HS-27A (cell line): ENCODE measurements around the gene INPP1.

Experiments
- DNase-seq: peaks from one replicate; pipeline ENCODE4 v3.0.0-alpha.2; 2012; ENCODE audit warnings: low read depth, missing footprints

Gene INPP1

DNA sequence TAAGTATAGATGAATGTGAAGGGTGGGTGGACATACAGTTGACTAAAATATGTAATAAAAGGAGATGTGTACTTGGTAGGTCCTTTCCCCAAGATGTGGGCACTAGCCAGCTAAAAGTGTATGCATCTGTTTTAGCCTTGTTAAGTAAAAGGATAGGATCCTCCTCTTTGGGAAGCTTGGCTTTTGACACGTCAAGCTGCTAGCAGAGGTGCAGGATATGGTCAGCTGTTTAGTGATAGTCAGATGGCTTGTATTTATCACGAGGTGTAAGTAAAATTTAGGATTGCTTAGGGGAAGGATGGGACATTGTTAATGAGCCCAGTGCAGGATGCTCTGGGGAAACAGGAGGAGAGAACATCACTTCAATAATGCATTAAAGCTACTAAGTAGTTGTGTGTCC lies 66.2 kb downstream of the INPP1 start:
- no peak for DNase-seq

DNA sequence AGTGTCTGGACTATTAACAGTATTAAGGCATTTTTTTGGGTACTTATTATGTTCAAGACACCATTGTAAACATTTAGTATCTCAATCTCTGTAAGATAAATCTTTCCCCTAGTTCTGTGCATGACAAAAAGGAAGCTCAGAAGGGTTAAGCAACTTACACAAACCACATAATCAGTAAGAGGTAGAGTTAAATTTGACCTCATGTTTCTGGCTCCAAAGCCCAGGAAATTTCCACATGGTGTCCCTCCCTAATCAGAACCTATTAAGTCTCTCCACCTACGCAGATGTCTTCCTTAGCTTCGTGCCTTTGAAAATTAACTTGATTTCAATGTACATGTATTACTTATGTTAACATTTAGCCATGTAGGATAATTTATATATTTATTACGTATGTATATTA lies 66.8 kb downstream of the INPP1 start:
- DNase-seq = no peak

DNA sequence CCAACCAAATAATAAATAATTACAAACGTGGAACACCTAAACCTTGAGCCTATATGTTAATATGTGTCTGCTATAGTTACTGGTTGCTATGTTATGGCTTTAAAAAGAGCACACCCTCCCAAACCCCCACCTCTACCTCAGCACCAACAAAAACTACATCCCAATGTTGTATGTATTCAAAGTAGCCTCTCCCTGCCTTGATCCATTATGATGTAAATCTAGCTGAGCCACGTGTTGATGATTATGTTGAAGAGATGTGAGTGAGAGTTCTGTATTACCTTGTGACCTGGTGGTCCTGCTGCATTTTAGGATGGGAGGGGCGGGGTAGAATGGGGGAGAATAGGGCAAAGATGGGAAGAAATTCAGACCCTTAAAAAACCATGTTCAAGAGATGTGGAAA lies 69.6 kb downstream of the INPP1 start:
- no peak for DNase-seq

DNA sequence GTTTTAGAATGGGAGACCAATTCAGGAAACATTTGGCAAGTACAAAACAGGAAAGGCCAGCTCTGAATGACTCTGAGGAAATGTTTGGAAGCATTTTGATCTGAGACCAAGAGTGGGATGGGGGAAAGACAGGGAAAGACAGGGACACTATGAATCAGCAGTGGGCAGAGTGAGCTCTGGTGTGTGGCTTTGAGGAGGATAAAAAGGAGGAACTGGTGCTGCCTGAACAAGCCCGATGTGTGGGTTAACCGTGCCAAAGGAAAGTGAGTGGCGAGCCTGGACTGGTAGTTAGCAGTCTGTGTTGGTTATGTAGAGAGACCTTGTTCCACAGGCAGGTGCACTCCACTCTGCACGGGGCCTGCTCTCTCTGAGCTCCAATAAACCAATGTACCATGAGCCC lies 70.0 kb downstream of the INPP1 start:
- no peak for DNase-seq

DNA sequence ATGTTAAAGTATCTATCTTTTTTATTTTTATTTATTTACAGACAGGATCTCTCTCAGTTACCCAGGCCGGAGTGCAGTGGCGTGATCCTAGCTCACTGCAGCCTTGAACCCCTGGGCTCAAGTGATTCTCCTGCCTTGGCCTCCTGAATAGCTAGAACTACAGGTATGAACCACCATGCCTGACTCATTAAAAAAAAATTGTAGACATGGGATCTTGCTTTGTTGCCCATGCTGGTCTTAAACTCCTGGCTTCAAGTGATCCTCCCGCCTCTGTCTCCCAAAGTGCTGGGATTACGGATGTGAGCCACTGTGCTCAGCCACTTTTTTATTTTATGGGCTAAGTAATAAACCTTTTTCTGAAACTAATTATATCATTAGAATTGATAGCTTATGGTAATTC lies 71.9 kb downstream of the INPP1 start:
- no peak for DNase-seq

DNA sequence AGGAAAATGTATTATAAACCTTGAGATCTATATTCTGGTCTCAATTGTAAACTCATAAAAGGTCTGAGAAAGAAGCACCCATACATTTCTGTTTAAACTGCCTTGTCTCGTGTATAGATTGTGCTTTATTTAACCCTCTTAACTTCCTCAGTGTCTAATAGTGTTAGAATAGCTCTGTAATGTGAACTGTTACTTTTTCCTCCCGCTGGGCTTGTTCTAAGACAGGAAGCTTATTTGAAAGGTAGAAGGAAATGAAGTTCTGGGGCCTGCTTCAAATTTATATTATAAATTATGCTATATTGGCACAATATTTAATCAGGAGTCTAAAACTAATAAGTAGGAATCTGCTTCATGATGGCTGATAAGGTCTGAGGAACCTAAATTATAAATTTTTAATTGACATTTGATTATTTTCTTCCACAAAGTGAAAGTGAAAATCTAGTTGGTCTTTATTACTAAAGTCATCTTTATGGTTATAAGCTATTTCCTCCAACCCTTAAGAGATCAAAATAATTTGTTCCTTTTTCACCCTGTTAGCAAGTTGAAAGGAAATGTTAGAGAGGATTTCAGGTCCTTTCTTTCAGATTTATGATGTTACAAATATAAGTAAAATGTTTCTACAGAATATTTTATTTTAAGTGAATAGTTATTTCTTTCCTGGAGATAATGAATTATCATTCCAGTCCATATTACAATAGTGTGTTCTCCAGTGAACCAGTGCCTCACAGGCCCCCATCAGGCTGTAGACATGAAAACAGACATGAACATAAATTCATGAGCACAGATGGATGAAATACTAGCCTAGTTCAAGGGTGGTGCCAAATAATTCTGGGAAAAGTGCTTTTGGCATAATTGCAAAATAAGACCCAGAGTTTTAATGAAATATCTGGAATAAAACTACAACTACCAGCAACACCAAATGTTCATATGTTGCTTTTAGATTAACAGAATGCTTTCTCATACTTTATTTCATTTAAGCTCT lies 72.7 kb downstream of the INPP1 start:
- no peak for DNase-seq

DNA sequence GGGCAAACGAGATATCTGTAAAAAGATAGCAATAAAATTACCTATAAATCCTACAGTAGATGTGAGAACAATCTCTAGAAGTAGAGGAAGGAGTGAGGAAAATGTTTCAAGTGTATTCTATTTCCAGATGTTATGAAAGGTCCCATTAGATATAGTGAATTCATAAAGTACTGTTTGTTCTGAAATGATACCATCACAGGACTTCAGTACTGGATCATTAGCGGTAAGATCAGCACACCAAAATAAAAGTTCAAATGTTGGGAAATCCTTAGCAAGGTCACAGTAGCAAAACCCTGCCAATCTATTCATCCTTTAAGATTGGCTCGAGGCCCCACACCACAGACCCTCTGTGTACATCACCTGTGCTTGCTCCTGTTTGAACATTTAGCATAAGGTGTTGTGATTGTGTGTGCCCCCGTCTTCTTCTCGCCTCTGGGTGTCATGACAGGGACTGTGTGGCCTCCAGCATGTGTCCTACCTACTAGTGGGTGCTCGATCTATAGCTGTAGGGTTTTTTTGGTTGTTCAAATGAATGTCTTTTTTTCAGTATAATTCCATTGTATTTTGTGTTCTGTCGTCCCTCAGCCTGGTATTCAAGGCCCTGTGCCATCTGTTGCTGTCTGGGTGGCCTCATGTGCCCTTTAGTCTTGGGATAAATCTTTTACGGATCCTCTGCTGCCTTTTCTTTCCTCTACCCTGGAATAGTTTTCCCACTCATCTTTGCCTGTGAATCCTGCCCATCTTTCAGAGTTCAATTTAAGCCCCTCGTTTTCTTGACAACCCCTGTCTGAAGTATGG lies 73.9 kb downstream of the INPP1 start:
- no peak for DNase-seq

DNA sequence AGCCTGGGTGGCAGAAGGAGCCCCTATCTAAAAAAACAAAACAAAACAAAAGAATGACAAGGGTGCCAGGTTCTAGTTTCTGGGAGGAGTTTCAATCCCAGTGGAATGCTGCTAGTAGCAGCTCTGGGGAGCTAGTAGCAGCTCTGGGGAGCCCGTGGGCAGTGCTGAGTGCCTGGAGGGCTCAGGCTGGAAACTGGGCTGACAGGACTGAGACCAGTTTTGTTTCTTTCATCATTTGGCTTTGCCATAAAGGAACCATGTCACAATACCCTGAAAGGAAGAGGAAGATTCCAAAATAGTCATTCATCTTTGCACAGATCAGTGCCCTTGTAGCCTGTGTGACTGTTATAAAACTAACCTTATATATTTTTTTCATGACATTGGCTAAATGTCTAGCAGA lies 75.3 kb downstream of the INPP1 start:
- DNase-seq = no peak

DNA sequence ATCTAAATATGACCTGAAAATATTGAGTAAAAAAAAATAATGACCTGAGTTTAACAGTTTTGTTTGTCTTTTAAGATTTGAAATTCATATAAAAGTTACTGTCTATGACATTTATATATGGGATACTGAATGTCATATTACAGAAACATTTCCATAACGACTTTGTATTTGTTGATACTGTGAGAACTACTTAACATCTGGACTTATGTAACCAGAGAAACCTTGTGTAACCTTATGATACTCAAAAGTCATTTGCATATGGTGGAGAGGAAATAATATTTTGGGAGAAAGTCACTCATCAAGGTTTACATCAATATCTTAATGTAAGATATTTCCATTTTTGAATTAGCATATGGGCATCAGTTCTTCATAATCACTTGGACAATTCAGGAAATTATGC lies 77.4 kb downstream of the INPP1 start:
- no peak for DNase-seq
